HEK293 (cell line): ENCODE results near the gene ERBB4.

Experiments used
- CTCF ChIA-PET: fragments of 350-600 bp; formaldehyde crosslinking; extraction: SDS; loops from one replicate; lab custom pipeline; 2021; ENCODE audit warnings: antibody characterized with exemption; lab: Yijun Ruan, JAX
- POLR2A ChIA-PET: fragments of 300-600 bp; formaldehyde crosslinking; extraction: SDS; loops from one replicate; lab custom pipeline; 2020; ENCODE audit warnings: antibody characterized with exemption, inconsistent platforms; lab: Yijun Ruan, JAX
- H3K27ac ChIP-seq: fragments of 200-500 bp; sonication (Bioruptor generic); 2 replicates; pipeline ENCODE4 v1.5.1; 2014; ENCODE audit warnings: low read depth, low read length, control low read depth, inconsistent platforms; ENCODE audit errors: extremely low read depth
- H3K36me3 ChIP-seq, 2 experiments: fragments of 200-500 bp in 1 of 2; sonication (Bioruptor generic) in 1 of 2; 1 replicate in 1 of 2; 2 replicates in 1 of 2; pipeline ENCODE4 v1.5.1; 2014 to 2017; ENCODE audit warnings: inconsistent platforms in 2 of 2, low read length in 2 of 2; ENCODE audit not compliant: control insufficient read depth in 2 of 2, insufficient read depth in 1 of 2
- H3K4me1 ChIP-seq: fragments of 200-500 bp; sonication (Bioruptor generic); 2 replicates; pipeline ENCODE4 v1.5.1; 2014; ENCODE audit warnings: mild to moderate bottlenecking, low read length, inconsistent platforms; ENCODE audit not compliant: control insufficient read depth, insufficient read depth
- H3K4me3 ChIP-seq: 2 replicates; pipeline ENCODE4 v1.5.1; 2011; ENCODE audit warnings: low read depth, mild to moderate bottlenecking, control low read depth, low read length, moderate library complexity
- H3K9me3 ChIP-seq: fragments of 200-500 bp; sonication (Bioruptor generic); 2 replicates; pipeline ENCODE4 v1.5.1; 2014; ENCODE audit warnings: low read depth, low read length, inconsistent platforms; ENCODE audit not compliant: control insufficient read depth, insufficient read depth
- ZBTB44 ChIP-seq: fragments of 450-650 bp; IDR thresholded peaks from 2 replicates; pipeline ENCODE4 v1.5.1; 2018; ENCODE audit warnings: missing biosample characterization, mild to moderate bottlenecking, missing genetic modification characterization
- ZBTB7A ChIP-seq: fragments of 450-650 bp; formaldehyde crosslinking; IDR thresholded peaks from 2 replicates; pipeline ENCODE4 v1.5.1; 2016; ENCODE audit warnings: low read depth, missing biosample characterization, missing genetic modification characterization
- ZNF148 ChIP-seq: fragments of 450-650 bp; formaldehyde crosslinking; IDR thresholded peaks from 2 replicates; pipeline ENCODE4 v1.5.0; 2017; ENCODE audit warnings: missing biosample characterization, missing genetic modification characterization, borderline replicate concordance
- ZNF248 ChIP-seq: fragments of 450-650 bp; formaldehyde crosslinking; IDR thresholded peaks from 2 replicates; pipeline ENCODE4 v1.5.1; 2017; ENCODE audit warnings: missing biosample characterization, missing genetic modification characterization
- ZNF274 ChIP-seq, 2 experiments: fragments of 200-500 bp in 1 of 2; fragments of 450-650 bp in 1 of 2; sonication (Bioruptor generic) in 1 of 2; formaldehyde crosslinking in 1 of 2; IDR thresholded peaks; 2 replicates each; pipeline versions ENCODE4 v1.5.1 to v1.6.1; 2014 to 2016; ENCODE audit warnings: borderline replicate concordance in 1 of 2, inconsistent platforms in 1 of 2, low read length in 1 of 2, missing biosample characterization in 1 of 2, missing genetic modification characterization in 1 of 2
- ZNF280C ChIP-seq: fragments of 450-650 bp; formaldehyde crosslinking; IDR thresholded peaks from 2 replicates; pipeline ENCODE4 v1.5.1; 2016; ENCODE audit warnings: missing biosample characterization, missing genetic modification characterization
- ZNF292 ChIP-seq: fragments of 450-650 bp; formaldehyde crosslinking; IDR thresholded peaks from 2 replicates; pipeline ENCODE4 v1.5.1; 2016; ENCODE audit warnings: low read depth, missing biosample characterization, missing genetic modification characterization, borderline replicate concordance
- ZNF341 ChIP-seq: fragments of 450-650 bp; formaldehyde crosslinking; IDR thresholded peaks from 2 replicates; pipeline ENCODE4; 2016; ENCODE audit warnings: low read depth, missing biosample characterization, missing genetic modification characterization
- ZNF555 ChIP-seq: fragments of 450-650 bp; formaldehyde crosslinking; conservative IDR thresholded peaks from 2 replicates; pipeline ENCODE4 v1.5.1; 2017; ENCODE audit warnings: missing biosample characterization, mild to moderate bottlenecking, missing genetic modification characterization, inconsistent platforms
- ZNF830 ChIP-seq: fragments of 450-650 bp; IDR thresholded peaks from 2 replicates; pipeline ENCODE4 v1.5.0; 2018; ENCODE audit warnings: missing biosample characterization, missing genetic modification characterization, low read depth, mild to moderate bottlenecking, moderate library complexity

The ERBB4 gene

GRCh38 chr2:211328126-211328525 lies 1210.5 kb downstream of the ERBB4 start:
- POLR2A ChIA-PET = no interaction called here
- H3K9me3 ChIP-seq = no peaks in the 10 kb centered on the region
- H3K4me1 ChIP-seq = no peaks in the 10 kb centered on the region
- TF ChIP-seq ZNF830 (tag by site-specific recombination) (no peak), ZNF555 (tag by site-specific recombination) (no peak), ZNF341 (tag by site-specific recombination) (no peak), ZBTB44 (no peak), ZBTB7A (tag by site-specific recombination) (no peak), ZNF274 (IDR thresholded peaks at IDR 0.05; ENCODE audit: low read length) (no peak), ZNF274 (tag by site-specific recombination; IDR thresholded peaks at IDR 0.05; ENCODE audit: borderline replicate concordance) (no peak), ZNF148 (tag by site-specific recombination) (no peak), ZNF280C (no peak), ZNF292 (tag by site-specific recombination) (no peak), ZNF248 (no peak)
- H3K4me3 ChIP-seq = no peak overlapping the region
- H3K36me3 ChIP-seq = no peaks in the 10 kb centered on the region
- H3K27ac ChIP-seq = no peak overlapping the region
- CTCF ChIA-PET = no interaction called here
